Fibroblast of peridontal ligament (primary cell): ENCODE measurements around the gene LTC4S.

Experiments
- DNase-seq: peaks from one replicate; pipeline ENCODE4 v3.0.0-alpha.2; 2010; ENCODE audit errors: extremely low read depth

Gene LTC4S

GRCh38 chr5:179806250-179807048 is 12.7 kb downstream of the LTC4S start, which contains the start of gene MGAT4B:
Gene MGAT4B, minus strand, starts transcription at chr5:179806866. Its CDS starts 283 bp downstream, at chr5:179806583.
- peak; percentile 51 for DNase-seq

- no peak for DNase-seq
These were observed 18.5 kb downstream of the LTC4S start for GRCh38 chr5:179812135-179812825.

- no peak for DNase-seq
These were observed 19.3 kb downstream of the LTC4S start for GRCh38 chr5:179812997-179813607.

GRCh38 chr5:179814090-179814489 is 20.3 kb downstream of the LTC4S start:
- no peak for DNase-seq

GRCh38 chr5:179815491-179816249 is 21.9 kb downstream of the LTC4S start:
- no peak for DNase-seq

- no peak for DNase-seq
These were observed 22.6 kb downstream of the LTC4S start for GRCh38 chr5:179816401-179816795.

- no peak for DNase-seq
These were observed 23.1 kb downstream of the LTC4S start for GRCh38 chr5:179816796-179817469.

GRCh38 chr5:179817470-179817840 is 23.7 kb downstream of the LTC4S start:
- no peak for DNase-seq

GRCh38 chr5:179817890-179818745 is 24.3 kb downstream of the LTC4S start:
- no peak for DNase-seq

GRCh38 chr5:179818746-179819295 is 25.0 kb downstream of the LTC4S start:
- peak; percentile 88 for DNase-seq

- DNase-seq: peak; percentile 51
These were observed 25.7 kb downstream of the LTC4S start for GRCh38 chr5:179819296-179820126.

- no peak for DNase-seq
These were observed 26.3 kb downstream of the LTC4S start for GRCh38 chr5:179820127-179820482.

GRCh38 chr5:179820483-179821297 is 26.9 kb downstream of the LTC4S start, which contains the start of gene SQSTM1:
Gene SQSTM1, plus strand, starts transcription at chr5:179820905. Its CDS starts 32 bp downstream, at chr5:179820937.
- DNase-seq: peak; percentile 76

GRCh38 chr5:179821298-179822058 is 27.7 kb downstream of the LTC4S start:
- DNase-seq: peak; percentile 92

- DNase-seq: no peak
These were observed 28.3 kb downstream of the LTC4S start for GRCh38 chr5:179822059-179822432.

GRCh38 chr5:179822444-179822990 is 28.7 kb downstream of the LTC4S start:
- DNase-seq: no peak
